Activated T-cell treated with anti-CD3 and anti-CD28 coated beads, Interleukin-2, amount 50 U/mL, for 24 hours (primary cell): Measurements from ENCODE around the gene WDR82.

Experiments used
- DNase-seq: peaks from one replicate; pipeline ENCODE4 v3.0.0-alpha.2; 2020
- H3K27ac Mint-ChIP-seq: 2 replicates; pipeline ENCODE4 v1.8.0; 2020; ENCODE audit warnings: mild to moderate bottlenecking, mixed read lengths
- H3K27me3 Mint-ChIP-seq: 2 replicates; pipeline ENCODE4 v1.8.0; 2020; ENCODE audit warnings: mixed read lengths
- H3K36me3 Mint-ChIP-seq: 2 replicates; pipeline ENCODE4 v1.8.0; 2020; ENCODE audit warnings: low read depth, mixed read lengths
- H3K4me1 Mint-ChIP-seq: 2 replicates; pipeline ENCODE4 v1.8.0; 2020; ENCODE audit warnings: low read depth, mixed read lengths
- H3K4me3 Mint-ChIP-seq: 2 replicates; pipeline ENCODE4 v1.8.0; 2020; ENCODE audit warnings: mild to moderate bottlenecking, moderate library complexity, mixed read lengths
- H3K9me3 Mint-ChIP-seq: 2 replicates; pipeline ENCODE4 v1.8.0; 2020; ENCODE audit warnings: mixed read lengths

Gene WDR82

GRCh38 chr3:52245322-52246263 lies 32.9 kb downstream of the WDR82 start, which contains the start of gene PPM1M:
Gene PPM1M (plus strand): TSS chr3:52245759. CDS start chr3:52245825, 66 bp downstream.
- H3K4me1 Mint-ChIP-seq, result peaks cover 87% of the 10 kb centered on the region
- H3K9me3 Mint-ChIP-seq, result no peaks in the 10 kb centered on the region
- peak within 1 kb of the TSS; percentile 95 for H3K27ac Mint-ChIP-seq
- peak within 1 kb of the TSS; percentile 90 for H3K4me3 Mint-ChIP-seq
- H3K36me3 Mint-ChIP-seq, result peaks cover 58% of the 10 kb centered on the region
- peak; percentile 74 for DNase-seq
- H3K27me3 Mint-ChIP-seq, result no peaks in the 10 kb centered on the region

- H3K9me3 Mint-ChIP-seq, result no peaks in the 10 kb centered on the region
- H3K27ac Mint-ChIP-seq, result peak overlapping the region; percentile 95
- H3K4me3 Mint-ChIP-seq, result peak overlapping the region; percentile 77
- peak; percentile 73 for DNase-seq
- H3K4me1 Mint-ChIP-seq, result peaks cover 81% of the 10 kb centered on the region
- H3K27me3 Mint-ChIP-seq, result no peaks in the 10 kb centered on the region
- peaks cover 58% of the 10 kb centered on the region for H3K36me3 Mint-ChIP-seq
Measured at GRCh38 chr3:52243791-52244628, 34.4 kb downstream of the WDR82 start.

GRCh38 chr3:52242039-52242438 lies 36.4 kb downstream of the WDR82 start:
- Mint-ChIP-seq H3K27me3 (no peaks in the 10 kb centered on the region), H3K27ac (peak overlapping the region; percentile 71), H3K36me3 (peaks cover 44% of the 10 kb centered on the region), H3K4me3 (peak overlapping the region; percentile 2), H3K4me1 (peaks cover 77% of the 10 kb centered on the region), H3K9me3 (no peaks in the 10 kb centered on the region)
- DNase-seq, result no peak

- peak; percentile 30 for DNase-seq
- H3K9me3 Mint-ChIP-seq, result no peaks in the 10 kb centered on the region
- peak overlapping the region; percentile 98 for H3K4me3 Mint-ChIP-seq
- H3K4me1 Mint-ChIP-seq, result peaks cover 77% of the 10 kb centered on the region
- peak overlapping the region; percentile 95 for H3K27ac Mint-ChIP-seq
- H3K36me3 Mint-ChIP-seq, result peaks cover 36% of the 10 kb centered on the region
- H3K27me3 Mint-ChIP-seq, result no peaks in the 10 kb centered on the region
Measured at GRCh38 chr3:52240886-52241370, 37.5 kb downstream of the WDR82 start.

- peaks cover 43% of the 10 kb centered on the region for H3K36me3 Mint-ChIP-seq
- H3K27ac Mint-ChIP-seq, result peak overlapping the region; percentile 95
- H3K9me3 Mint-ChIP-seq, result no peaks in the 10 kb centered on the region
- DNase-seq, result peak; percentile 69
- H3K4me3 Mint-ChIP-seq, result peak overlapping the region; percentile 98
- no peaks in the 10 kb centered on the region for H3K27me3 Mint-ChIP-seq
- H3K4me1 Mint-ChIP-seq, result peaks cover 81% of the 10 kb centered on the region
Measured at GRCh38 chr3:52240059-52240885, 38.2 kb downstream of the WDR82 start.

- DNase-seq, result peak; percentile 93
- H3K27ac Mint-ChIP-seq, result peak within 1 kb of the TSS; percentile 95
- H3K9me3 Mint-ChIP-seq, result no peaks in the 10 kb centered on the region
- no peaks in the 10 kb centered on the region for H3K27me3 Mint-ChIP-seq
- peaks cover 81% of the 10 kb centered on the region for H3K4me1 Mint-ChIP-seq
- H3K4me3 Mint-ChIP-seq, result peak within 1 kb of the TSS; percentile 98
- H3K36me3 Mint-ChIP-seq, result peaks cover 47% of the 10 kb centered on the region
Measured at GRCh38 chr3:52238761-52239701, 39.4 kb downstream of the WDR82 start, which contains the start of gene TWF2. Gene TWF2 (minus strand): TSS chr3:52239158. CDS start chr3:52239016, 142 bp downstream.

GRCh38 chr3:52238193-52238760 lies 40.2 kb downstream of the WDR82 start:
- H3K4me1 Mint-ChIP-seq, result peaks cover 79% of the 10 kb centered on the region
- no peaks in the 10 kb centered on the region for H3K9me3 Mint-ChIP-seq
- H3K4me3 Mint-ChIP-seq, result peak overlapping the region; percentile 98
- no peak for DNase-seq
- H3K27ac Mint-ChIP-seq, result peak overlapping the region; percentile 95
- peaks cover 55% of the 10 kb centered on the region for H3K36me3 Mint-ChIP-seq
- H3K27me3 Mint-ChIP-seq, result no peaks in the 10 kb centered on the region

GRCh38 chr3:52237657-52238172 lies 40.7 kb downstream of the WDR82 start:
- Mint-ChIP-seq H3K4me1 (peaks cover 80% of the 10 kb centered on the region), H3K36me3 (peaks cover 60% of the 10 kb centered on the region), H3K27me3 (no peaks in the 10 kb centered on the region), H3K9me3 (no peaks in the 10 kb centered on the region), H3K4me3 (peak overlapping the region; percentile 98), H3K27ac (peak overlapping the region; percentile 95)
- DNase-seq, result peak; percentile 36

- peaks cover 63% of the 10 kb centered on the region for H3K36me3 Mint-ChIP-seq
- H3K4me1 Mint-ChIP-seq, result peaks cover 83% of the 10 kb centered on the region
- peak overlapping the region; percentile 95 for H3K27ac Mint-ChIP-seq
- no peaks in the 10 kb centered on the region for H3K27me3 Mint-ChIP-seq
- peak; percentile 28 for DNase-seq
- no peaks in the 10 kb centered on the region for H3K9me3 Mint-ChIP-seq
- peak overlapping the region; percentile 98 for H3K4me3 Mint-ChIP-seq
Measured at GRCh38 chr3:52237006-52237656, 41.3 kb downstream of the WDR82 start.

GRCh38 chr3:52236424-52236886 lies 42.0 kb downstream of the WDR82 start:
- H3K27ac Mint-ChIP-seq, result peak overlapping the region; percentile 85
- peak; percentile 25 for DNase-seq
- peaks cover 68% of the 10 kb centered on the region for H3K36me3 Mint-ChIP-seq
- peak overlapping the region; percentile 31 for H3K4me3 Mint-ChIP-seq
- H3K9me3 Mint-ChIP-seq, result no peaks in the 10 kb centered on the region
- H3K27me3 Mint-ChIP-seq, result no peaks in the 10 kb centered on the region
- H3K4me1 Mint-ChIP-seq, result peaks cover 82% of the 10 kb centered on the region

GRCh38 chr3:52234516-52235447 lies 43.7 kb downstream of the WDR82 start:
- H3K4me3 Mint-ChIP-seq, result no peak overlapping the region
- H3K4me1 Mint-ChIP-seq, result peaks cover 70% of the 10 kb centered on the region
- no peaks in the 10 kb centered on the region for H3K27me3 Mint-ChIP-seq
- no peaks in the 10 kb centered on the region for H3K9me3 Mint-ChIP-seq
- H3K36me3 Mint-ChIP-seq, result peaks cover 73% of the 10 kb centered on the region
- DNase-seq, result peak; percentile 26
- H3K27ac Mint-ChIP-seq, result peak overlapping the region; percentile 85
